Neural cell (in vitro differentiated cells): ENCODE results near the gene PRKRIP1. TPM values are rescaled to one million over a fixed set of nuclear protein-coding genes. Genes with fewer than 3 reads are reported as not detected.

Experiments
- H2AFZ ChIP-seq: fragments of 200-600, 300-800 bp; sonication (generic), shearing (Covaris generic); 2 replicates; pipeline ENCODE4 v1.6.0; 2014; ENCODE audit warnings: low read depth, mild to moderate bottlenecking, antibody characterized with exemption, low read length, moderate library complexity
- H3F3A ChIP-seq: fragments of 200-600 bp; shearing (Covaris generic); 2 replicates; pipeline ENCODE4 v1.6.1; 2016; ENCODE audit warnings: mild to moderate bottlenecking, moderate library complexity, mixed read lengths, antibody characterized with exemption, low read length; ENCODE audit not compliant: insufficient read depth, poor library complexity, severe bottlenecking
- H3K27ac ChIP-seq: fragments of 200-600, 300-800 bp; sonication (generic), shearing (Covaris generic); 2 replicates; pipeline ENCODE4 v1.5.1; 2014; ENCODE audit warnings: mild to moderate bottlenecking, low read length, moderate library complexity
- H3K27me3 ChIP-seq: fragments of 300-800, 200-600 bp; sonication (generic), shearing (Covaris generic); 2 replicates; pipeline ENCODE4 v1.6.0; 2014; ENCODE audit warnings: mild to moderate bottlenecking, low read depth, low read length, moderate library complexity; ENCODE audit not compliant: insufficient read depth
- H3K36me3 ChIP-seq: fragments of 300-800, 200-600 bp; sonication (generic), shearing (Covaris generic); 2 replicates; pipeline ENCODE4 v1.5.1; 2014; ENCODE audit warnings: mild to moderate bottlenecking, antibody characterized with exemption, low read length, moderate library complexity; ENCODE audit not compliant: insufficient read depth
- H3K4me2 ChIP-seq: fragments of 300-800, 200-600 bp; sonication (generic), shearing (Covaris generic); 2 replicates; pipeline ENCODE4 v1.6.0; 2014; ENCODE audit warnings: mild to moderate bottlenecking, low read length
- H3K4me3 ChIP-seq: fragments of 300-800, 200-600 bp; sonication (generic), shearing (Covaris generic); 2 replicates; pipeline ENCODE4 v1.5.1; 2014; ENCODE audit warnings: mild to moderate bottlenecking, low read length, moderate library complexity
- H3K79me2 ChIP-seq: fragments of 200-600 bp; shearing (Covaris generic); replicated peaks from 2 replicates; pipeline ENCODE4 v1.6.0; 2014; ENCODE audit warnings: mild to moderate bottlenecking, low read length, moderate library complexity; ENCODE audit not compliant: insufficient read depth
- H3K9ac ChIP-seq: fragments of 300-800, 200-600 bp; sonication (generic), shearing (Covaris generic); 2 replicates; pipeline ENCODE4 v1.6.1; 2016; ENCODE audit warnings: mild to moderate bottlenecking, low read length, mixed read lengths
- H3K9me2 ChIP-seq: fragments of 200-600 bp; shearing (Covaris generic); 2 replicates; pipeline ENCODE4 v1.6.1; 2016; ENCODE audit warnings: mild to moderate bottlenecking, low read length, mixed read lengths; ENCODE audit not compliant: insufficient read depth
- H3K9me3 ChIP-seq: fragments of 200-600, 300-800 bp; sonication (generic), shearing (Covaris generic); 2 replicates; pipeline ENCODE4 v1.6.1; 2016; ENCODE audit warnings: mild to moderate bottlenecking, mixed run types, low read length, moderate library complexity, mixed read lengths
- H4K20me1 ChIP-seq: fragments of 200-600 bp; shearing (Covaris generic); 2 replicates; pipeline ENCODE4 v1.6.1; 2016; ENCODE audit warnings: mild to moderate bottlenecking, mixed run types; ENCODE audit not compliant: insufficient read depth
- CTCF ChIP-seq: fragments of 450-650 bp; IDR thresholded peaks from 2 replicates; pipeline ENCODE4 v1.5.1; 2014; ENCODE audit warnings: antibody characterized with exemption, mild to moderate bottlenecking, moderate library complexity; ENCODE audit not compliant: poor library complexity, severe bottlenecking
- EP300 ChIP-seq: fragments of 450-650 bp; conservative IDR thresholded peaks from 2 replicates; pipeline ENCODE4 v1.6.1; 2014; ENCODE audit warnings: antibody characterized with exemption, mild to moderate bottlenecking, moderate library complexity; ENCODE audit not compliant: poor library complexity, severe bottlenecking
- EZH2 ChIP-seq: fragments of 200-600, 300-800 bp; shearing (Covaris generic), sonication (generic); IDR thresholded peaks from 2 replicates; pipeline ENCODE4 v1.6.1; 2014; ENCODE audit warnings: antibody characterized with exemption, low read length, borderline replicate concordance, mild to moderate bottlenecking; ENCODE audit not compliant: insufficient read depth, poor library complexity, severe bottlenecking
- MXI1 ChIP-seq: fragments of 450-650 bp; conservative IDR thresholded peaks from 2 replicates; pipeline ENCODE4 v1.6.1; 2014; ENCODE audit warnings: antibody characterized with exemption, mild to moderate bottlenecking; ENCODE audit not compliant: poor library complexity, severe bottlenecking
- POLR2AphosphoS5 ChIP-seq: IDR thresholded peaks from 2 replicates; pipeline ENCODE4 v1.6.1; 2012
- RAD21 ChIP-seq: fragments of 450-650 bp; conservative IDR thresholded peaks from 2 replicates; pipeline ENCODE4 v1.6.1; 2014; ENCODE audit warnings: antibody characterized with exemption, mild to moderate bottlenecking, moderate library complexity
- REST ChIP-seq: IDR thresholded peaks from 2 replicates; pipeline ENCODE4 v1.6.1; 2012; ENCODE audit warnings: borderline replicate concordance
- SMC3 ChIP-seq: fragments of 450-650 bp; conservative IDR thresholded peaks from 2 replicates; pipeline ENCODE4 v1.6.1; 2014; ENCODE audit warnings: antibody characterized with exemption, mild to moderate bottlenecking, moderate library complexity; ENCODE audit not compliant: poor library complexity
- TAF1 ChIP-seq: IDR thresholded peaks from 2 replicates; pipeline ENCODE4 v1.6.1; 2012; ENCODE audit warnings: low read depth
- polyA plus RNA-seq: library from polyadenylated mRNA; depleted of rRNA; stranded (reverse); fragments of >200 nt; gene quantifications from 2 replicates; pipeline ENCODE4 v1.2.3, GENCODE V29; 2014

PRKRIP1 gene
- polyA plus RNA-seq, 1 donor from 2014 or later, result 113 TPM

GRCh38 chr7:102431617-102432298 is 35.6 kb downstream of the PRKRIP1 start:
- Histone ChIP-seq H3K9me3 (no peaks in the 10 kb centered on the region), H3K9ac (peak overlapping the region; percentile 2), H3K79me2 (peaks cover 13% of the 10 kb centered on the region), H3F3A (no peaks in the 10 kb centered on the region), H4K20me1 (no peaks in the 10 kb centered on the region), H3K27me3 (no peaks in the 10 kb centered on the region), H3K27ac (peak overlapping the region; percentile 29), H3K4me3 (peak overlapping the region; percentile 35), H3K9me2 (no peaks in the 10 kb centered on the region), H2AFZ (no peak overlapping the region), H3K4me2 (peak overlapping the region; percentile 19), H3K36me3 (no peaks in the 10 kb centered on the region)
- no peak for TF ChIP-seq EZH2
- TF ChIP-seq RAD21, result no peak
- no peak for TF ChIP-seq MXI1
- no peak for TF ChIP-seq POLR2AphosphoS5
- no peak for TF ChIP-seq CTCF

- H3K27me3 ChIP-seq, result no peaks in the 10 kb centered on the region
- no peaks in the 10 kb centered on the region for H3K9me2 ChIP-seq
- H4K20me1 ChIP-seq, result no peaks in the 10 kb centered on the region
- peak overlapping the region; percentile 48 for H3K4me2 ChIP-seq
- no peaks in the 10 kb centered on the region for H3K9me3 ChIP-seq
- TF ChIP-seq EP300 (no peak), EZH2 (no peak), RAD21 (no peak), CTCF (no peak), POLR2AphosphoS5 (no peak), REST (no peak), MXI1 (no peak), TAF1 (no peak), SMC3 (no peak)
- H3K36me3 ChIP-seq, result no peaks in the 10 kb centered on the region
- peak overlapping the region; percentile 25 for H2AFZ ChIP-seq
- H3F3A ChIP-seq, result no peaks in the 10 kb centered on the region
- H3K9ac ChIP-seq, result peak overlapping the region; percentile 86
- peak overlapping the region; percentile 92 for H3K4me3 ChIP-seq
- peak overlapping the region; percentile 71 for H3K27ac ChIP-seq
- H3K79me2 ChIP-seq, result peaks cover 13% of the 10 kb centered on the region
These were observed 36.5 kb downstream of the PRKRIP1 start for GRCh38 chr7:102432442-102433218.
